ENCODE measurements around the gene SDHB.

DNA sequence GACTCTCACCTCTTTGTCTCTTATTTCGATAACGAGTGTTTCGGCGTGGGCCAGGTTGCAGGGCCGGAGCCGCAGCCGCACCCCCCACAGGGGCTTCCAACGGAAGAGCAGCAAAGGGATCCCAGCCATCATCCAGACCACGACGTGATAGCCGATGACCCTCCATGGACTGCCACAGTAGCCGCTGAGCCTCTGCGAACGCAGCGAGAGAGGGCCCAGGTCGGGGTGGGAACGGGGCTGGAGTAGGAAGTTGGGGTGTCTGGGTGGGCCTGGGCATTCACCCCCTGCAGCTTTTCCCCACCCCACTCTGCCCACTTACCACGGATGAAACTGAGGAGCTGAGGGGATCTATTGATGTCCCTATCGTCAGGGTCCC, 48.5 kb downstream of the SDHB start:
- TF ChIP-seq ELF1 (IDR thresholded peaks at IDR 0.05; ENCODE audit: borderline replicate concordance, low read depth) (no peak), POLR2A (IDR thresholded peaks at IDR 0.05; ENCODE audit: borderline replicate concordance, extremely low read depth, insufficient read depth, insufficient read length) (no peak), POLR2AphosphoS5 (IDR thresholded peaks at IDR 0.05; ENCODE audit: low read depth, low read length) (no peak), JUND (IDR thresholded peaks at IDR 0.05) (no peak), EZH2 (IDR thresholded peaks at IDR 0.05) (no peak), SIN3A (IDR thresholded peaks at IDR 0.05; ENCODE audit: low read depth) (no peak)
- TF ChIP-seq, protein P1, sequence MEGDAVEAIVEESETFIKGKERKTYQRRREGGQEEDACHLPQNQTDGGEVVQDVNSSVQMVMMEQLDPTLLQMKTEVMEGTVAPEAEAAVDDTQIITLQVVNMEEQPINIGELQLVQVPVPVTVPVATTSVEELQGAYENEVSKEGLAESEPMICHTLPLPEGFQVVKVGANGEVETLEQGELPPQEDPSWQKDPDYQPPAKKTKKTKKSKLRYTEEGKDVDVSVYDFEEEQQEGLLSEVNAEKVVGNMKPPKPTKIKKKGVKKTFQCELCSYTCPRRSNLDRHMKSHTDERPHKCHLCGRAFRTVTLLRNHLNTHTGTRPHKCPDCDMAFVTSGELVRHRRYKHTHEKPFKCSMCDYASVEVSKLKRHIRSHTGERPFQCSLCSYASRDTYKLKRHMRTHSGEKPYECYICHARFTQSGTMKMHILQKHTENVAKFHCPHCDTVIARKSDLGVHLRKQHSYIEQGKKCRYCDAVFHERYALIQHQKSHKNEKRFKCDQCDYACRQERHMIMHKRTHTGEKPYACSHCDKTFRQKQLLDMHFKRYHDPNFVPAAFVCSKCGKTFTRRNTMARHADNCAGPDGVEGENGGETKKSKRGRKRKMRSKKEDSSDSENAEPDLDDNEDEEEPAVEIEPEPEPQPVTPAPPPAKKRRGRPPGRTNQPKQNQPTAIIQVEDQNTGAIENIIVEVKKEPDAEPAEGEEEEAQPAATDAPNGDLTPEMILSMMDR (IDR thresholded peaks at IDR 0.05 in 2 of 3, conservative IDR thresholded peaks at IDR 0.05 in 1 of 3; ENCODE audit: borderline replicate concordance in 1 of 3, insufficient read depth in 1 of 3, low read depth in 2 of 3, low read length in 2 of 3) = no peak
- TF ChIP-seq, protein P2, sequence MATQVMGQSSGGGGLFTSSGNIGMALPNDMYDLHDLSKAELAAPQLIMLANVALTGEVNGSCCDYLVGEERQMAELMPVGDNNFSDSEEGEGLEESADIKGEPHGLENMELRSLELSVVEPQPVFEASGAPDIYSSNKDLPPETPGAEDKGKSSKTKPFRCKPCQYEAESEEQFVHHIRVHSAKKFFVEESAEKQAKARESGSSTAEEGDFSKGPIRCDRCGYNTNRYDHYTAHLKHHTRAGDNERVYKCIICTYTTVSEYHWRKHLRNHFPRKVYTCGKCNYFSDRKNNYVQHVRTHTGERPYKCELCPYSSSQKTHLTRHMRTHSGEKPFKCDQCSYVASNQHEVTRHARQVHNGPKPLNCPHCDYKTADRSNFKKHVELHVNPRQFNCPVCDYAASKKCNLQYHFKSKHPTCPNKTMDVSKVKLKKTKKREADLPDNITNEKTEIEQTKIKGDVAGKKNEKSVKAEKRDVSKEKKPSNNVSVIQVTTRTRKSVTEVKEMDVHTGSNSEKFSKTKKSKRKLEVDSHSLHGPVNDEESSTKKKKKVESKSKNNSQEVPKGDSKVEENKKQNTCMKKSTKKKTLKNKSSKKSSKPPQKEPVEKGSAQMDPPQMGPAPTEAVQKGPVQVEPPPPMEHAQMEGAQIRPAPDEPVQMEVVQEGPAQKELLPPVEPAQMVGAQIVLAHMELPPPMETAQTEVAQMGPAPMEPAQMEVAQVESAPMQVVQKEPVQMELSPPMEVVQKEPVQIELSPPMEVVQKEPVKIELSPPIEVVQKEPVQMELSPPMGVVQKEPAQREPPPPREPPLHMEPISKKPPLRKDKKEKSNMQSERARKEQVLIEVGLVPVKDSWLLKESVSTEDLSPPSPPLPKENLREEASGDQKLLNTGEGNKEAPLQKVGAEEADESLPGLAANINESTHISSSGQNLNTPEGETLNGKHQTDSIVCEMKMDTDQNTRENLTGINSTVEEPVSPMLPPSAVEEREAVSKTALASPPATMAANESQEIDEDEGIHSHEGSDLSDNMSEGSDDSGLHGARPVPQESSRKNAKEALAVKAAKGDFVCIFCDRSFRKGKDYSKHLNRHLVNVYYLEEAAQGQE (IDR thresholded peaks at IDR 0.05; ENCODE audit: low read depth) = no peak
- TF ChIP-seq, protein P3, sequence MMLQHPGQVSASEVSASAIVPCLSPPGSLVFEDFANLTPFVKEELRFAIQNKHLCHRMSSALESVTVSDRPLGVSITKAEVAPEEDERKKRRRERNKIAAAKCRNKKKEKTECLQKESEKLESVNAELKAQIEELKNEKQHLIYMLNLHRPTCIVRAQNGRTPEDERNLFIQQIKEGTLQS (IDR thresholded peaks at IDR 0.05) = no peak
